Epidermal melanocyte (primary cell): Measurements from ENCODE around the gene TRIP6.
"Not testable (repeated sequence)": the region's sequence is repeated elsewhere in the genome, so short reads cannot be mapped to it uniquely, and the experiment has no call there.

Experiments
- DNase-seq: peaks from one replicate; pipeline ENCODE4 v3.0.0; 2011; ENCODE audit warnings: low spot score; ENCODE audit not compliant: insufficient read length

TRIP6 gene

GRCh38 chr7:100890653-100891567, 23.7 kb downstream of the TRIP6 start:
- no peak for DNase-seq

GRCh38 chr7:100891568-100892247, 24.5 kb downstream of the TRIP6 start:
- DNase-seq, result no peak

- no peak for DNase-seq
Observed at GRCh38 chr7:100892364-100893317, 25.5 kb downstream of the TRIP6 start.

GRCh38 chr7:100893318-100893895, 26.2 kb downstream of the TRIP6 start:
- DNase-seq, result no peak

- DNase-seq, result no peak
Observed at GRCh38 chr7:100893910-100894721, 26.9 kb downstream of the TRIP6 start.

GRCh38 chr7:100894860-100895700, 27.9 kb downstream of the TRIP6 start:
- no peak for DNase-seq

- DNase-seq, result no peak
Observed at GRCh38 chr7:100895701-100895955, 28.4 kb downstream of the TRIP6 start, which contains the start of gene ACHE. ACHE (minus strand) TSS chr7:100895888; CDS start chr7:100894232, 1,656 bp downstream.

GRCh38 chr7:100895956-100896731, 29.0 kb downstream of the TRIP6 start:
- DNase-seq, result no peak

- no peak for DNase-seq
Observed at GRCh38 chr7:100896732-100897608, 29.8 kb downstream of the TRIP6 start.

- DNase-seq, result no peak
Observed at GRCh38 chr7:100897772-100898454, 30.7 kb downstream of the TRIP6 start.

- no peak for DNase-seq
Observed at GRCh38 chr7:100899432-100899831, 32.2 kb downstream of the TRIP6 start.

GRCh38 chr7:100900978-100901377, 33.8 kb downstream of the TRIP6 start:
- DNase-seq, result no peak

GRCh38 chr7:100901921-100902332, 34.7 kb downstream of the TRIP6 start:
- DNase-seq, result no peak

GRCh38 chr7:100902638-100903037, 35.5 kb downstream of the TRIP6 start:
- no peak for DNase-seq

GRCh38 chr7:100908512-100908911, 41.3 kb downstream of the TRIP6 start:
- no peak for DNase-seq

- not testable (repeated sequence) for DNase-seq
Observed at GRCh38 chr7:100910443-100910842, 43.3 kb downstream of the TRIP6 start.

- DNase-seq, result no peak
Observed at GRCh38 chr7:100911484-100911883, 44.3 kb downstream of the TRIP6 start.
